DOHH2 (cell line): ENCODE results near the gene ZNF577.

Source experiments
- CTCF ChIP-seq: fragments of 200-600 bp; sonication (generic); IDR thresholded peaks from one replicate; pipeline ENCODE4 v1.5.1; 2014; ENCODE audit warnings: antibody characterized with exemption, mild to moderate bottlenecking, low read depth, low read length; ENCODE audit not compliant: poor library complexity, severe bottlenecking
- EZH2phosphoT487 ChIP-seq: fragments of 200-600 bp; sonication (generic); IDR thresholded peaks from 2 replicates; pipeline ENCODE4 v1.6.1; 2017; ENCODE audit warnings: borderline replicate concordance, mild to moderate bottlenecking, antibody characterized with exemption, low read length, moderate library complexity, mixed read lengths

- TF ChIP-seq CTCF: no peak
- no peak for TF ChIP-seq EZH2phosphoT487
These were observed 38.7 kb upstream of the ZNF577 start for GRCh38 chr19:51926426-51926783.
